NCI-H1436 (cell line): ENCODE results near the gene DPH3.

ENCODE experiments used
- DNase-seq: peaks from one replicate; lab custom pipeline; 2025; lab: John Stamatoyannopoulos, UW

Gene DPH3

DNA sequence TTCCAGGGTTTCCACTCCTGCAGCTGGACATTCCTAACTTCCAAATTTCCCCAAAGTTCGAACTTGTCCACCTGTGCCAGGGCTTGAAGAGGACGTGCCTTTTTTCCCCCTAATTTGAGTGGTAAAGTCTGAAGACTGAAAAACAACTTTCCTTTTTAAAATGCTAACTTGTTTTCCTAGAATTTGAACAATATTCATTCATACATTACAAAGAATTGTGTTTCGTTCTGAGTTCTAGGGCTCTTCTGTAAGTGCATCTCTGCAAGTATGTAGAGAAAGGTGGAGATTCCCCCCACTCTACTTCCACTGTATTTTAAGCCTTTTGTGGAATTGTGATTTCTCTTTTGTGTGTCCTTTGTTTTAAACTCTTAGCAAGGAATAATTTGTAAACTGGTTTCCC is 9.4 kb downstream of the DPH3 start:
- no peak for DNase-seq

- no peak for DNase-seq
Observed at GRCh38 chr3:16254916-16255315, 9.8 kb downstream of the DPH3 start.

- DNase-seq: no peak
Observed at GRCh38 chr3:16253601-16254000, 11.1 kb downstream of the DPH3 start.

GRCh38 chr3:16252988-16253387 is 11.8 kb downstream of the DPH3 start:
- DNase-seq: no peak

DNA sequence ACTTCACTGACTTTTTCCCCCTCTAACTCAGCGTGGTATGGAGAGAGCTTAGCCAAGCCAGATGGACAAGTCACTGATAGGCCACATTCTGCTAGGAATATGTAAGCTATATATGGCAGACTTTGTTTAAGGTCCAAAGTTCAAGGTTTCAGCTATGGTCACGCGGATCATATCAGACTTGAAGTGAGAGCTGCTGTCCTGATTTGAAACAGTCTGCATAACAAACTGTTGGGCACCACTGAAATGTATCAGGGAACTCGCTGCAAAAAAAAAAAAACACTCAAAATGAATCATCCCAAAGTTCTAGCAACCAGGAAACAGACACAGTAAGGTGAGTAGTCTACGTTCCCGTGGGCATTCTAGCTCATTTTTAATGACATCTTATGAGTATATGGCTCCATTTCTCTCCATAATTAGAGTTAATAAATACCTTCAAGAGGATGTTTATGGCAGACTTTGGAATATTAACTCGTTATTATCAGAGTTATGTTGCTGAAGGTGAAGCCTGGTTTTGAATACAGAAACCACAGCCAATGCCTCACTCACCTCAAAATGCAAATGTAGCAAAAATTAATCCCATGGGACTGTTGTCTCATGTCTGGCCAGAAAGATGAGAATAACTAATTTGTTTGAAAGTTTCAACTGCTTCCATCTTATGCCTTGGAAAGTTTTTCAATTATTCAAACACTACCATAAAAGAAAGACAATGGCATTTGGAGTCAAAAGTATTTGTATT is 12.3 kb downstream of the DPH3 start:
- DNase-seq: no peak

- DNase-seq: no peak
Observed at GRCh38 chr3:16251316-16252085, 13.2 kb downstream of the DPH3 start.

DNA sequence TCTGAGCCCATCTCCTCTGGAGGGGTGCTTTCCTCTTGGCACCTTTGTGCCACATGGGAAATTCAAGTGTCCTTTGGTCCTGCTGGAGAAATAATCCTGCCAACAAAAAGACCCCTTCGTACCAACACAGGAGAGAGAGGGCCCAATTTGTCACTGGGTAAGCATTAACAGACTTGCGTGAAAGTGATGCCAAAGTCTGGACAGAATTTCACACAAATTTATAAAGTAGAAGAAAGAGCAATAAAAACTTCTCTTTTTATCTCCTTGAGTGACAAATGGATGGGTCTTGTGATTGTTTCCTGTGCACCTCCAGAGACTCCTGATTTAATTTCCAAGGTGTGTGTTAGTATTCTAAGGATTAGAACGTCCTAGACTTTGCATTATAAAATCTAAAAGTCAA is 14.9 kb downstream of the DPH3 start:
- no peak for DNase-seq

DNA sequence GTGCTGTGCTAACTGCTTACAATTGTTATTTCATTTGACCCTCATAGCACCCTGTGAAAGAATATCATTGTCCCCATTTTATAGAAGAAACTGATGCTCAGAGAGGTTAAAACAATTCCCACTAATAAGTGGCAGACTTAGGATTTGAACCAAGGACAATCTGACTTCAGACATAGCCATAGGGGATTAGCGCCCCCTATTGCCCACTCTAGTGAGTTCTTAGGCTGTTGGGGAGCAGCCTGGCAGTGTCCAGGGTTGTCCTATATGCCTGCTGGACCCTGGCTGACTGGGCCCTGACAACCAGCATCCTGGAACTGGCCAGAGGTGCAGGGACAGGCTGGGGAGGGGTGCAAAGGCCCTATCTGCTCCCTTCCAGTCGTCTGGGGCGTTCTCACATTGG is 15.4 kb downstream of the DPH3 start:
- DNase-seq: no peak

GRCh38 chr3:16248556-16248955 is 16.2 kb downstream of the DPH3 start:
- DNase-seq: no peak

DNA sequence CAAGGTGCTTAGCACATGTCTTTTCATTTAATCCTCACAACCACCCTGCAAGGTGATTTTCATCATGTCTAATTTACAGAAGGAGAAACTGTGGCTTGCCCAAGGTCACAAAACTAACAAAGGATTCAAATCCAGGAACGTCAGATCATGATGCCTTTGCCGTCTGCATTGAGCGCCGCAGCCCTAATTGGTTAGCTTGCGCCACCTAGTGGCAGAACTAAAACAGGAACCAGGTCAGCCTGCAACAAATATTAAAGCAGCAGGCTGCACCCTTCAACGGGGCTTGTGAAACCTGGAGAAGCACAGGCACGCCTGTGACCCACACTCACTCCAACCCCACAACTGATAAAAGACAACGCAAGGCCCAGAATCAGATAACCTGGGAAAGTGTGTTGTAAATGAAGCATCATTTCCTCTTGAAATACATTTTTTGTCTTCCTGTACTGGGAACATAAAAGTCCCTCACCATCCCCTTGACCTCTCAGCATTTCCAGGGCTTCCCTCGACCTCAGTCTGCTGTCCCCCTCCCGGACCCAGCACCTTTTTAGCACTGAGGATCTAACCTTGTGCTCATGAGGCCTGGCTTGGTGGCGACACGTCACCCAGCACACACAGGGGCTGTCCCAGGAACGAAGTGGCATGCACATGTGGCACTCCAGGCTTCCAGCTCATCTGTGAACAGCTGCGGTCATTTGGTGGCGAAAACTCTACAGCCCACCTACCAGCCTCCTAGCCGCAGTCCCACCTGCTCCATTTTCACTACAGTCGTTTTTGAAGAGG is 17.3 kb downstream of the DPH3 start:
- peak; percentile 53 for DNase-seq

DNA sequence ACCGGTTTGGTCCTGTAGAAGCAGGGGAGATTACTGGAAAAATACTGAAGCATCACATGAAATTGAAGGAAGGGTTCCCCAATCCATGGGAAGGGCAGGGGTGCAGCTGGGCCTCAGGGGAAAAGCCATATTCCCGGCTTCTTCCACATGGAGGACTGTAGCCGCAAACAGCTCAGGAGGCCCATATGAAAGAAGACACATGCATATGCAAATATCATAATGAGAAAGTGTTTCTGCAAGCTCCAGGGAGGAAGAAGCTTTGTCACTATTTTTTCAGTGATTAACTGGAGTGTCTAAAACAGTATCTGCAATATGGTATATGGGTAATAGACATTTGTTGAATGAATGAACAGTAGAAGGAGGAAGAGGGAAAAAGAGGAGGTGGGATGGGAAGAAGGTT is 19.1 kb downstream of the DPH3 start:
- DNase-seq: no peak

DNA sequence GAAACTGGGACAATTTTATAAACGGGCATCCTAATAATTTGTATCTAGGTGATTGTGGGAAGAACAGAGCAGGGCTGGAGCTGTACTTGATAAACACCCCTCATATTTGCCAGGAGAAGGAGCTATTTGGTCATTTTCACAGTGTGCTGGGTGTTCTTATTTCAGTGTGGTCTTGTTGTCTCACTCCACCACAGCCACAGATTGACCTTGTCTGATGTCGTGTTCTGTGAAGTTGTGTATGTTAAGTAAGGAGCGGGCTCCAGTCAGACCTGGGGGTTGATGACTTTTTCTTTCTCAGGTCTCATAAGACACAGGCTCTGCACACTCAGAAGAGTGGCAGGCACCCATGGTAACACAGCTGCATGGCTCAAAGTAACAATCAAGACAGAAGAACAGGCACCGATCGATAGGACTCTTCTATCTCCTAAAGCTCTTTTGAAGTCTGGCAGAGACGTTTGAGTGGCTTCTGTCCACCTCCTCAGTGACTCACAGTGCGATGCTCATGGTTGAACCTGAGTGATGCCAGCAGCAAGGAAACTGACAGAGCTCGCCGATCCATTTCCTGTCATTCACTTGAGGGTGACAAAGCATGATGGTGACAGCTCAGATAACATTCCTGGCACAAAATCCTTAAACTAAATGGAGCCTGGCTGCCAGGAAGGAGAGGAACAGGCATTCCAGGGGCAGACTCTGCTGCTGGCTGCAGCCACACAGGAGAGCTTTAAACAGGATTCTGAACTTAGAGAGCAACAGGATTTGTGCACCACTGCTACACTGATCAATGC is 20.8 kb downstream of the DPH3 start:
- no peak for DNase-seq

GRCh38 chr3:16242177-16242576 is 22.6 kb downstream of the DPH3 start:
- DNase-seq: no peak

DNA sequence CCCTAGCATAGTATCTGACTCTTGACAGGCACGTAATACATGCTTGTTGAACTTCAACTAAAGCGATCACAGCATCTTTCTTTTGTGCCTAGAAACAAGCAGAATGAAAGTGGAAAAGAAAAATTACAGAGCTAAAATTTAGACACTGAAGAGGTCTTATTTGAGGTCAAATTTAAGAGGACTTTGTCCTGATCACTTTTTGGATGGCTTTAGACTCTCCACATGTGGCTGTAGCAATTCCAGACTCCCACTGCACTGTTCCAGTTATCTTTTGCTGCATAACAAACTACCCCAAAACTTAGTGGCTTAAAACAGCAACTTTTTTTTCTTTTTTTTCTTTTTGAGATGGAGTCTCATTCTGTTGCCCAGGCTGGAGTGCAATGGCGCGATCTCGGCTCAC is 23.5 kb downstream of the DPH3 start:
- DNase-seq: no peak

GRCh38 chr3:16240229-16241023 is 24.3 kb downstream of the DPH3 start:
- DNase-seq: no peak

- DNase-seq: no peak
Observed at GRCh38 chr3:16239780-16240179, 25.0 kb downstream of the DPH3 start.

GRCh38 chr3:16239086-16239770 is 25.5 kb downstream of the DPH3 start:
- DNase-seq: no peak

DNA sequence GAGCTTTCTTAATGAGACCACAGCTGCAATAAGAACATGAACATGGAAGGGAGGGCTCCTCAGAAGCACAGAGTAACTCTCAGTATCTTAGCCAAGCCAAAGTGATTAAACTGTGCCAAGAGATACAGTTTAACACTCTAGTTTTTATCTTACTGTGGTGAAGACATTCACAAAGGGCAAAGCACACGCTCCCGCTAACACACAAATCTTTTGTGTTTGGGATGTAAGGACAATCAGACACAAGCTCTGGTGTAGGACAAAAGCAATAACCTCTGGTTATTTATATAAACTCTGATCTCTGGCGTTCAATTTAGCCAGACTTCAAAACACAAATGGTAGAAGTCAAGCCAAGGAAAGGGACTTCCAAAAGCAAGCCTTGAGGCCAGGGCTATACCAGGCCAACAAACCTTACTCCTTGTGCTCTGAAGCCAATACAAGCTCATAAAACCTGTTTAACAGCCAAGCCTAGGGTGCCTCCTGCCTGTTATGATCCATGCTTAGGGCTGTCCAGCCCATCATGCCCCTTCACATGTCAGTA is 27.8 kb downstream of the DPH3 start:
- no peak for DNase-seq

DNA sequence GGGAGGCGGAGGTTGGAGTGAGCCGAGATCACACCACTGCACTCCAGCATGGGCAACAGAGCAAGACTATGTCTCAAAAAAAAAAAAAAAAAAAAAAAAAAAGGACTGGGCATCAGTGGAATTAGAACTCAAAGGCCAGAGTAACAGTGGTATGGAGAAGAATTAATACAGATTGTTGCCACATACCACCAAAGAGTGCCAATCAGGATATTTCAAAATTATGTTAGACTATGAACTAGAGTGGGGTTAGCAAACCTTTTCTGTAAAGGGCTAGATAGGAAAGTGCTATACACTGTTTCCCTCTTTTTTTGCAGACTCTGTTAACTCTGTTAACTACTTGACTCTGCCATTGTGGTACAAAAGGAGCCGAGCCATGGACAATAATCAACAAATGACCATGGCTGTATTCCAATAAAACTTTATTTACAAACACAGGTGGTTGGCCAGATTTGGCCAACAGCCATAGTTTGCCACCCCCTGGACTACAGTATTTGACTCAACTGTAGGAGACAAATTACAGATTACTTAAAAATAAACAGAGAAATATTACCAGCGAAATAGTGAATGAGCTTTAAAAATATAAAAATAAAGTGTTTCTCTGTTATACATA is 28.6 kb downstream of the DPH3 start:
- no peak for DNase-seq

- DNase-seq: no peak
Observed at GRCh38 chr3:16234281-16234680, 30.5 kb downstream of the DPH3 start.
